HEK293 (cell line): ENCODE data around the gene AMBRA1.
A peak's percentile ranks its signal among the peaks of the same experiment; 100 is the strongest.

Source experiments
- GLI2 ChIP-seq: fragments of 450-650 bp; formaldehyde crosslinking; IDR thresholded peaks from 2 replicates; pipeline ENCODE4; 2017; ENCODE audit warnings: missing biosample characterization, missing genetic modification characterization, low read depth, borderline replicate concordance
- KLF17 ChIP-seq: fragments of 450-650 bp; formaldehyde crosslinking; IDR thresholded peaks from 2 replicates; pipeline ENCODE4 v1.5.1; 2016; ENCODE audit warnings: missing biosample characterization, missing genetic modification characterization
- SCRT1 ChIP-seq: fragments of 450-650 bp; formaldehyde crosslinking; IDR thresholded peaks from 2 replicates; pipeline ENCODE4 v1.5.1; 2016; ENCODE audit warnings: missing biosample characterization, missing genetic modification characterization, borderline replicate concordance
- SETDB1 ChIP-seq: IDR thresholded peaks from one replicate; pipeline ENCODE4 v1.6.1; 2017; ENCODE audit warnings: mild to moderate bottlenecking, low read length, moderate library complexity, mixed read lengths; ENCODE audit not compliant: insufficient read length
- SP3 ChIP-seq: fragments of 450-650 bp; formaldehyde crosslinking; IDR thresholded peaks from 2 replicates; pipeline ENCODE4 v1.5.1; 2016; ENCODE audit warnings: missing biosample characterization, missing genetic modification characterization
- TCF7L2 ChIP-seq: IDR thresholded peaks from 2 replicates; pipeline ENCODE4 v1.6.1; 2011; ENCODE audit warnings: low read depth, mild to moderate bottlenecking, inconsistent platforms, low read length, moderate library complexity, borderline replicate concordance
- ZBTB11 ChIP-seq: fragments of 450-650 bp; formaldehyde crosslinking; conservative IDR thresholded peaks from 2 replicates; pipeline ENCODE4 v1.5.1; 2016; ENCODE audit warnings: low read depth, missing biosample characterization, missing genetic modification characterization
- ZBTB6 ChIP-seq: fragments of 450-650 bp; formaldehyde crosslinking; IDR thresholded peaks from 2 replicates; pipeline ENCODE4 v1.5.1; 2017; ENCODE audit warnings: missing biosample characterization, missing genetic modification characterization
- ZFP3 ChIP-seq: fragments of 450-650 bp; formaldehyde crosslinking; IDR thresholded peaks from 2 replicates; pipeline ENCODE4 v1.5.1; 2016; ENCODE audit warnings: low read depth, missing biosample characterization, missing genetic modification characterization
- ZNF148 ChIP-seq: fragments of 450-650 bp; formaldehyde crosslinking; IDR thresholded peaks from 2 replicates; pipeline ENCODE4 v1.5.0; 2017; ENCODE audit warnings: missing biosample characterization, missing genetic modification characterization, borderline replicate concordance
- ZNF19 ChIP-seq: fragments of 450-650 bp; formaldehyde crosslinking; IDR thresholded peaks from 2 replicates; pipeline ENCODE4; 2016; ENCODE audit warnings: missing biosample characterization, missing genetic modification characterization, low read depth
- ZNF362 ChIP-seq: fragments of 450-650 bp; formaldehyde crosslinking; IDR thresholded peaks from 2 replicates; pipeline ENCODE4 v1.5.1; 2016; ENCODE audit warnings: missing biosample characterization, missing genetic modification characterization
- ZNF404 ChIP-seq: fragments of 450-650 bp; formaldehyde crosslinking; IDR thresholded peaks from 2 replicates; pipeline ENCODE4 v1.5.1; 2017; ENCODE audit warnings: missing biosample characterization, missing genetic modification characterization
- ZNF416 ChIP-seq: fragments of 450-650 bp; formaldehyde crosslinking; IDR thresholded peaks from 2 replicates; pipeline ENCODE4 v1.5.1; 2016; ENCODE audit warnings: missing biosample characterization, missing genetic modification characterization
- ZNF561 ChIP-seq: fragments of 450-650 bp; IDR thresholded peaks from 2 replicates; pipeline ENCODE4 v1.5.1; 2018; ENCODE audit warnings: missing biosample characterization, missing genetic modification characterization, borderline replicate concordance
- ZNF585B ChIP-seq: fragments of 450-650 bp; formaldehyde crosslinking; IDR thresholded peaks from 2 replicates; pipeline ENCODE4 v1.5.1; 2016; ENCODE audit warnings: missing biosample characterization, missing genetic modification characterization
- ZNF600 ChIP-seq: fragments of 450-650 bp; formaldehyde crosslinking; IDR thresholded peaks from 2 replicates; pipeline ENCODE4 v1.5.1; 2016; ENCODE audit warnings: missing biosample characterization, missing genetic modification characterization
- ZNF626 ChIP-seq: fragments of 450-650 bp; sonication (Bioruptor Pico); formaldehyde crosslinking; IDR thresholded peaks from 2 replicates; pipeline ENCODE4 v1.5.1; 2018; ENCODE audit warnings: missing biosample characterization, missing genetic modification characterization, inconsistent platforms
- ZNF645 ChIP-seq: fragments of 450-650 bp; formaldehyde crosslinking; IDR thresholded peaks from 2 replicates; pipeline ENCODE4; 2016; ENCODE audit warnings: missing biosample characterization, missing genetic modification characterization
- ZSCAN16 ChIP-seq: fragments of 450-650 bp; formaldehyde crosslinking; IDR thresholded peaks from 2 replicates; pipeline ENCODE4 v1.5.1; 2016; ENCODE audit warnings: missing biosample characterization, missing genetic modification characterization
- ZSCAN4 ChIP-seq: fragments of 450-650 bp; formaldehyde crosslinking; IDR thresholded peaks from 2 replicates; pipeline ENCODE4 v1.5.1; 2017; ENCODE audit warnings: missing biosample characterization, missing genetic modification characterization
- ZSCAN5A ChIP-seq: fragments of 450-650 bp; formaldehyde crosslinking; IDR thresholded peaks from 2 replicates; pipeline ENCODE4 v1.5.1; 2016; ENCODE audit warnings: missing biosample characterization, missing genetic modification characterization
- ZXDB ChIP-seq: fragments of 450-650 bp; formaldehyde crosslinking; IDR thresholded peaks from 2 replicates; pipeline ENCODE4 v1.5.1; 2016; ENCODE audit warnings: missing biosample characterization, missing genetic modification characterization

Gene AMBRA1

GRCh38 chr11:46361283-46362155 lies 232.3 kb downstream of the AMBRA1 start (continued):
- no peak for TF ChIP-seq ZNF362 (tag by site-specific recombination)
- no peak for TF ChIP-seq ZSCAN16 (tag by site-specific recombination)
- TF ChIP-seq SP3 (tag by site-specific recombination): no peak
- TF ChIP-seq ZSCAN5A (tag by site-specific recombination): no peak
- no peak for TF ChIP-seq ZNF645
- no peak for TF ChIP-seq ZXDB (tag by site-specific recombination)
- no peak for TF ChIP-seq ZNF404 (tag by site-specific recombination)
- no peak for TF ChIP-seq TCF7L2
- no peak for TF ChIP-seq ZNF19
- TF ChIP-seq ZBTB6 (tag by site-specific recombination): peak; percentile 67
- no peak for TF ChIP-seq ZFP3 (tag by site-specific recombination)
- TF ChIP-seq KLF17: 0 out of 2 replicates have a peak, but pooled peaks have one; percentile 30
- TF ChIP-seq ZBTB11 (tag by site-specific recombination): no peak
- TF ChIP-seq ZNF561: no peak
- peak; percentile 97 for TF ChIP-seq ZNF600
- no peak for TF ChIP-seq ZNF585B (tag by site-specific recombination)
- TF ChIP-seq SETDB1: no peak
- TF ChIP-seq SCRT1 (tag by site-specific recombination): no peak
- no peak for TF ChIP-seq ZNF626
- TF ChIP-seq GLI2: no peak
- no peak for TF ChIP-seq ZSCAN4
- TF ChIP-seq ZNF148: no peak
- no peak for TF ChIP-seq ZNF416 (tag by site-specific recombination)
